ENCODE data around the gene CELA2A.

The CELA2A gene

GRCh38 chr1:15445390-15446122 is 11.0 kb upstream of the CELA2A start:
- no peak for TF ChIP-seq CTCF (IDR thresholded peaks at IDR 0.05; ENCODE audit: borderline replicate concordance, insufficient read depth, low read depth, low read length)
- H3K4me3 ChIP-seq (ENCODE audit: low read depth, low read length), result no peak overlapping the region

- TF ChIP-seq CTCF (IDR thresholded peaks at IDR 0.05; ENCODE audit: borderline replicate concordance, insufficient read depth, low read depth, low read length), result no peak
- no peak overlapping the region for H3K4me3 ChIP-seq (ENCODE audit: low read depth, low read length)
These were observed 10.3 kb upstream of the CELA2A start for GRCh38 chr1:15446212-15446611.

GRCh38 chr1:15448877-15449462 is 7.6 kb upstream of the CELA2A start:
- no peak for TF ChIP-seq CTCF (IDR thresholded peaks at IDR 0.05; ENCODE audit: borderline replicate concordance, insufficient read depth, low read depth, low read length)

GRCh38 chr1:15449567-15449966 is 7.0 kb upstream of the CELA2A start:
- H3K4me3 ChIP-seq (ENCODE audit: low read depth, low read length), result no peak overlapping the region
- TF ChIP-seq CTCF (IDR thresholded peaks at IDR 0.05; ENCODE audit: borderline replicate concordance, insufficient read depth, low read depth, low read length), result no peak

More at GRCh38 chr1:15448877-15449462, 7.6 kb upstream of the CELA2A start:
- no peak overlapping the region for H3K4me3 ChIP-seq (ENCODE audit: low read depth, low read length)

DNA sequence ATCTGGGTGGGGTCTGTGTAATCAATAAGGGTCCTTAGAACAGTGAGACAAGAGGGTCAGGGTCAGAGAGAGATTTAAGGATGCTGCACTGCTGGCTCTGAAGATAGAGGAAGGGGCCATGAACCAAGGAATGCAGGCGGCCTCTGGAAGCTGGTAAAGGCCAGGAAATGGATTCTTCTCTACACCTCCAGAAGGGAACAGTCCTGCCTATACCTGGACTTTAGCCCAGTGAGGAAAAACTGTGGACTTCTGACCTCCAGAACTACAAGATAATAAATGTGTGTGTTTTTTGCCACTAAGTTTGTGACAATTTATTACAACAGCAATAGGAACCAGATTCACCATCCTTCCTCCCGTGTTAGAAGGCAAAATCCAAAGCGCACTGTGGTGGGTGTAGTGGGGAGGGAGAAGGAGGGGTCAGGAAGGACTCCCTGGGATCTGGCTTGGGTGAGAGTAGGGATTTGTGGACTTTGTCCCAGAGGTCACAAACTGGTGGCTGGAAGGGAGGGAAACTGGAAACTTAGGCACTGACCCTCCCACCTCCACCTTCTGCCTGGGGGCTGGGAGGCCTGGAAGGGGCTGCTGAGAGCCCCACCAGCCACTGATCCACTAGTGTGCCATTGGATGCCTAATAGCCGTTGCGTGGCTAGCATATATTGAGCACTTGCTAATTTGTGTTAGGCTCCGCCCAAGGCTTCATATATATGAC is 5.4 kb upstream of the CELA2A start:
- no peak for TF ChIP-seq CTCF (IDR thresholded peaks at IDR 0.05; ENCODE audit: borderline replicate concordance, insufficient read depth, low read depth, low read length)
- H3K4me3 ChIP-seq (ENCODE audit: low read depth, low read length), result no peak overlapping the region

GRCh38 chr1:15452216-15452615 is 4.3 kb upstream of the CELA2A start:
- H3K4me3 ChIP-seq (ENCODE audit: low read depth, low read length), result no peak overlapping the region
- no peak for TF ChIP-seq CTCF (IDR thresholded peaks at IDR 0.05; ENCODE audit: borderline replicate concordance, insufficient read depth, low read depth, low read length)

Measured in GM12875 (cell line).